OCI-M1 (cell line): Measurements from ENCODE around the gene ASTL.

Experiments
- DNase-seq: peaks from one replicate; lab custom pipeline; 2025; lab: John Stamatoyannopoulos, UW

Gene ASTL

DNA sequence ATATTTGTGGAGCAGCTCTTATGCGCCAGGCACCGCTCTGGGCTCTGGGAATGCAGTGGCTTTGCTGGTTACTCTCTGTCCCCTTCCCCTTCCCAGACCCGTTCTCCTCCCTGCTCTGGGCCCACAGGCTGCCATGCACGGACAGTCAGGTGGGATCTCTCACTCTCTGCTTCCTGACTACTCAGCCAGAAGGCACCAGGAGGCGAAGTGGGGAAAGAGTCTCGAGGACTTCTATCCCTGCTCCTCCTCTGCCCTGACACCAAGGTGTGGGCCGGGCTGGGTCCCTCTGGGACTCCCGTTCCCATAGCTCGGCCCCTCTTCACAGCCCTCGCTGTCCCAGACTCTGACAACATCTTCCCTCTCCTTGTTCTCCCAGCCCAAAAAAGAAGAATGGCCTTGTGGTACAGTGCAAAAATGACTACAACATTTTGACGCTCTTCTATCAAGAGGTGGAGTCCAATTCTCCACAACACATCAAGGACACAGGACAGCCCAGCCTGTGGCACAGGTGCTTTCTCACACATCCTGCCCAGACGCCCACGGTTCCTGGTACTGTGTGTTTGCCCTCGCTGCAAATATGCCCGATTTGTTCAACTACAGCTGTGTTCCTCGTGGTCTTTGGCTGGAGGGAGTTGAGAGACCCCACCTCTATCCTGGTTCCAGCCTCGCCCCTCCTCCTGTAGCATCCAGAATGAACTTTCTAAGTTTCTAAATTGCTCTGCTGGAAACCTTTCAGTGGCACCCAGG, 21.0 kb upstream of the ASTL start:
- DNase-seq, result no peak

DNA sequence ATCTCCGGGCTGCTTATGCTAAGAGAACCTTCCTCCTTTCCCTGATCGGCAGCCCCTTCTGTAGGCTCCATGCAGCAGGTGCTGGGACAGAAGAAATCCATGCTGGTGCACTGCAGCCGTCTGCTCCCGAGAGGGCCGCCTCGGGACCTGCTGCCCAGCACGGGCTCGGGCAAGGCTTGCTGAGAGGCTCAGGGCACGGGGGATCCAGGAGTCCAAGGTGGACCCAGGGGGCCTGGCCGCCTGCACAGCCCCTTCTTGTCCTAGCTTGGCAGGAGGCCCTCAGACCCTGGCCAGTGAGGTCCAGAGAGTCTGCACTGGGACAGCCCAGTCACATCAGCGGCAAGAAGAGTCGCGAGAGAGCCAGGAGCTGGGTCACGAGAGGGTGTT, 20.2 kb upstream of the ASTL start:
- DNase-seq, result no peak

DNA sequence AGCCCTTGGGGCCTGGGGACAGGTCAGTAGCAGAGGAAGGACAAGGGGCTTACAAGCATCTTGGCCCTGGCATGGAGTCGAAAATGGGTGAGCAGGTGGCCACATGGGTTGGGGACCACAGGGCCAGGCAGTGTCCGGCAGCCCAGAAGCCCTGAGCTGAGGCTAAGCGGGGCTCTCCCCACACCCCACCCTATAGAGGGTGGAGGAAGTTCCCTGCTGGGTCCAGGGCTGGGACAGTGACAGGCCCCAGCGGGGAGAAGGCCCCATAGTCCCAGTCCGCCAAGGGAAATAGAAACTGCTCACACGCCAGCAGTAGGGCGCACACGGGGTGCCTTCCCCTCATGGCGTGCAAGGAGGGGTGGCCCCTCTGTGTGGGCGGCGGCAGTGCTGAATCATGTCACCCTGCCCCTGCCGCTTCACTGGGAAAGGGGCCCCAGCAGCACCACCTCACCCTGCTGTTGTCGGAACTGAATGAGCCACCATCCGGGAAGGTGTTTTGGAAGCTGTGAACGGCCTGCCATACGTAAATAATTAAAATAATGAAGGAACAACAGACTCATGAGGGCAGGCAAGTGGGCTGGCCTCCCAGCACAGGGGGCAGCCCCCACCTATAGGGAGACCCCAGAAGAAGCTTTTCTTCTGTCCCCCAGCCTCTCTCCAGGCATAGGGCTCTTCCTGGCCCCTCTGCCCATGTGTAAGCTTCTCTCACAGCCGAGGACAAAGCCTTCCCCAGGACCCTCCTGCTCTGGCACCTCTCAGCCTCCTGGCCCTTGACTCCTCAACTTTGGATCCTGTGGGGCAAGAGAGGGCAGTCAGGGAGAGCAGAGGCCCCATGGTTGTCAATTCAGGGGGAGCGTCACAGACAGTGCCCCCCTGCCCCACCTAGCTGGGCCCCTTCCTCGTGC, 19.6 kb upstream of the ASTL start:
- DNase-seq, result no peak

DNA sequence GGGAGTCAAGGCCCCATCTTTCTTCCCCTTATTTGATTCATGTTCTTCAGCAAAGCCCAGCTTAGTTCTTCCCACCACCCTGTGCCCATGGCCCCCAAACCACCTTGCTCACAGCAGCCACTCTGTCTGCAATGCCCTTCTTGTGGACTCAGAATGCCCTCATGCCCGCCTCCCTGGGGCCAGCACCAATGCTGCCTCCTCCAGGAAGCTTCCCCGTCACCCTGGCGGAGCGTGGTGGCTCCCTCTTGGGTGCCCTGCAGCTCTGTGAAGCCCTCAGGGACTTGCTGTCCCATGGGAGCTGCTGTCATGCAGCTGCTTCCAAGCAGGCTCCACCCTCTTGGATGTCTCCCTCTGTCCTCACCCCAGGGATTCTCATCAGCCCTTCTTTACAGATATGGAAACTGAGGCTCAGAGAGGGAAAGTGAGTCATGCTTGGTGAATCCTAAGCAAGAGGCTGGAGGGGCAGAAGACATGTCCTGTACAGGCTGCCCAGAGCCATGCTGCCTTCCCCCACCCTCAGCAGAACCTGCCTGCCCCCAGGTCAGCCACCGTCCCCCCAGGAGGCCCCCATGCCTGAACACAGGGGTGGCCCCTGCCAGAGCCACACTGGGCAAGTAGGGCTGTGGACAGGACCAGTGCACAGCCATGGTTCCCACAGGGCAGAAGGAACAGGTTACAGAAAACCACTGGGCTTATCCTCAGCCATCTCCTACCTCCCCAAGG, 18.8 kb upstream of the ASTL start:
- no peak for DNase-seq

DNA sequence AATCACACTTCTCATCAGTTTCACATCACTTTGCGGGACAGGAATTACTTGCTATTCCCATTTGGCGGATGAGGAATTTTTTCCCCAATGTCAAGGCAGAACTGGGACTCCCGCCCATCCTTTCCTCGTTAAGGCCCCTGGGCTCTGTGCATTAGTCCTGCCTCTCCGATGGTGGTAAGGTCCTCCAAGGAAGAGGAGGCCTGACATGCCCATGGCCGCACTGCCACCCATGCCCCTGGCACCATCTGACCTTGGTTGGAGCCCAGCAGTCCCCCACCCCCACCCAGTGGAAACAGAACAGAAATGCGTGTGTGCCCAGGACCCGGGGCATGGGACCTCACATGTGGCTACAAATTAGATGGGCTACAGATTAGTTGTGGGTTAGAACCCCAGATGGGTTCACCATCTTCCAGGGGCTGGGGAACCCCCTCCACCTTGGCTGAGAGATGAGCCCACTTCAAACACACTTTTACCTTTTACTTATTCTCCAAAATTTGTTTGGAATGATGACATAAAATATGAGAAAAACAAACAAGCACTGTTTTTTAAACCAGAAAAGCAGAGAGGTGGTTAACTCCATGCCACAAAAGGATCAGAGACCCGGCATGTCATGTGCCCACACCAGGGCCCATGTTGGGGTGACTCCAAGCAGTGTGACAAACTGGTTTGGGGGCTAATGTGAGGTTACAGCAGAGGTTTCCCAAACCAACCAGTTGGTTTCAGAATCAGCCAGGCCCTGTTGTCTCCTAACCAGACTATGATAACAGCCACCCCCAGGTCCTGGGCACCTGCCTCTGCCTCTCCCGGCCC, 17.9 kb upstream of the ASTL start:
- DNase-seq, result no peak

DNA sequence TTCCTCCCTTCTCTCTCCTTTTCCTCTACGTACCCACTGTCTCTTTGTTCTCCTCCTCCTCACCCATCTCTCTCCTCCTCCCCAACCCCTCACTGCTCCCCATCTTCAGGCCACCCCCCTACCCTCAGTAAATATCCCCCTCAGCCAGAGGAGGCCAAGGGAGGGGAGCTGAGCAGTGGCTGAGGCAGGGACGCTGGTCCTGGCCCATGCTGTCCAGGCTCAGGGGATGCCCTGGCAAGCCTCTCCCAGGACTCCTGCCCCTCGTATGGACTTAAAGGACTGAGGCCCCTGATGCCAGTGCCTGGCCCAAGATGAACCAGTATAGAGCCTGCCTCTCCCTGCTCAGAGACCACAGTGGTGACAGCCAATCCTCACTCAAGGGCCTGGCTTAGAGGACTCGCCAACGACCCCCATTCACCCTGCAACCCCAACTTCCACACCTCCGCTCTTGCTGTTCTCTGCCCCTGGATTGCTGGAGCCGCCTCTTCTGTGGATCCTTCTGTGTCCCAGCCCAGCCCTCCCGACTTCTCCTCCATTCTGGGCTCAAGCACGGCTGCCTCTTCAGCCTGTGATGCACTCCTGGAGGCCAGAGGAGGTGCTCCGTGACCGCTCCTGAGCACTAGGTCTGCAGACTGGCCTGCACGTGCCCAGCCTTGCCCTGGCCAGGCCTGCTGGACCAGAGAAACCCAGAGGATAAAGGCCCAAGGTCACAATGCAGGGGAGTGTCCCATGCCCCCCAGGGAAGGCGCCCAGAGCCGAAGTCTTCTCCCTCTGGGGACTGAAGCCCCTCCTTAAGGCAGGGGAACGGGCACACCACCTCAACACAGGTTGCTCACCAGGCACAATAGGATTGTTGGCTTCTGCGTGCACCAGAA, 16.4 kb upstream of the ASTL start:
- no peak for DNase-seq

DNA sequence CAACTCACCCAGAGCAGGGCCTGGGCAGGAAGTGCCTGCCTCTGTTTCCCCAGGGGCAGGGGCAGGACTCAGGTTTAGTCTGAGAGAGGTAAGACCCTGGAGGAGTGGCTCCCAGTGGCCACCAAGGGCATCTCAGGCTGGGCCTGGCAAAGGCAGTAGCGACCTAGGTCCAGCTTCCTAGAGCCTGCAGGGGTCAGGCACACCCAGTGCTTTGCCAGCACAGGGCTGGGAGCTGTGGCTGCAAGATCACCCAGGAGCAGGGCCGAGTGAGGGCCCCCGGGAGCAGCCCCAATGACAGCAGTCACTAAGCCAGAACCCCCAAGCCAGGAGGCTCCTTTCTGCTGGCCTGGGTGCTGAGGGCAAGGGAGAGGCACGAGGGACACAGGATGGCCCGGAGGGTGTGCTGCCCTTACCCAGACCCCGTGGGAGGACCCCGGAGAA, 15.7 kb upstream of the ASTL start:
- DNase-seq, result no peak

DNA sequence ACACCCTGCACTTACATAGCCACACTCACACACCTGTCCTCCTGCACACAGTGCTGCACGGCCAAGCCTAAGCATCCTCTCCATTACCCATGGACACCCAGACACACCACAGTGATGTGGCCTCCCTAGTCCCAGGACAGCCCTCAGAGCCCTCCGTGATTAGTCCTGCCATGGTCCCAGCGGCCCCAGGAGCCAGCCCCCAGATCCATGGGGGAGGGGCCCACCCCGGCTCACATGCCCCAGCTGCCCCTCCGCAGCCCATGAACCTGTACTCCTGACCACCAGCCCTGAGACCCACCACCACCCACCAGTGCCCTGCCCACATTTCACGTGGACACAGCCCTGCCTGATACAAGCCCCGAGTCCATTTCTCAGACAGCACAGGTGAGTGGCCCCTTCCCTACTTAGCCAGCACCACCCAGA, 15.0 kb upstream of the ASTL start:
- no peak for DNase-seq

DNA sequence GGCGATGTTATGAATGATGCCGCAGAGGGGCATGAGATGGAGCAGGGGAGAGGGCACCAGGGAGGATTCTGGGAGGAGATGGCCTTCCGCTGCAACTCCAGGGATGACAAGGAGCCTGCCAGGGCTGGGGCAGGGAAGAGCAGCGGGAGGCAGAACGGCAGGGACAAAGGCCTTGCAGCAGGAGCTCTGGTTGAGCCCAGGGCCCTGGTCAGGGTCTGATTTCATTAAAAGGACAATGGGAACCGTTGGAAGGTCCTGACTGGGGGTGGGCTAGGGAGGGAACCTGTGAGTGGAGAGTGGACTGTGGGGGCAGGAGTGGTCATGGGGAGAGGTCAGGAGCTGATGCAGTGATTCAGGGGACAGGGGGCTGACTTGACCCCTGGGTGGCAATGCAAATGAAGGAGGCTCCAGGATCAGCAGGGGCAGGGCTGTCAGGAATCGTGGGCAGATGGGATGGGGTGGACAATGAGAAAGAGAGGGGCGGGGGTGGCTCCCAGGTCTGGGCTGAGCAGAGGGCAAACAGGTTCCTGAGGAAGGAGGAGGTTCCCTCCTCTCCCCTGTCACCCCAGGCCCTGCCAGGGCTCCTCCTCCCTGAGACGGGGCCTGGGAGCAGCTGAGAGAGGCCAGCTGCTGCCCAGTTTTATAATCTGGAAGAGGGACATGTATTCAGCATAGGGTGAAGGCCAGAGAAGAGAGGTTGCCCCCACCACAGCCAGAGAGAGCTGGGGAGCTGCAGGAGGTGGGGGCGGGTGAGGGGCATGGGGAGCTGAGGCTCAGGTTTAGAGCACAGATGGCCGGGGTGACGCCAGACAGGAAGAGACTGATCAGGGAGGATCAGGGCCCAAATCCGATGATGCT, 14.2 kb upstream of the ASTL start:
- DNase-seq, result no peak

DNA sequence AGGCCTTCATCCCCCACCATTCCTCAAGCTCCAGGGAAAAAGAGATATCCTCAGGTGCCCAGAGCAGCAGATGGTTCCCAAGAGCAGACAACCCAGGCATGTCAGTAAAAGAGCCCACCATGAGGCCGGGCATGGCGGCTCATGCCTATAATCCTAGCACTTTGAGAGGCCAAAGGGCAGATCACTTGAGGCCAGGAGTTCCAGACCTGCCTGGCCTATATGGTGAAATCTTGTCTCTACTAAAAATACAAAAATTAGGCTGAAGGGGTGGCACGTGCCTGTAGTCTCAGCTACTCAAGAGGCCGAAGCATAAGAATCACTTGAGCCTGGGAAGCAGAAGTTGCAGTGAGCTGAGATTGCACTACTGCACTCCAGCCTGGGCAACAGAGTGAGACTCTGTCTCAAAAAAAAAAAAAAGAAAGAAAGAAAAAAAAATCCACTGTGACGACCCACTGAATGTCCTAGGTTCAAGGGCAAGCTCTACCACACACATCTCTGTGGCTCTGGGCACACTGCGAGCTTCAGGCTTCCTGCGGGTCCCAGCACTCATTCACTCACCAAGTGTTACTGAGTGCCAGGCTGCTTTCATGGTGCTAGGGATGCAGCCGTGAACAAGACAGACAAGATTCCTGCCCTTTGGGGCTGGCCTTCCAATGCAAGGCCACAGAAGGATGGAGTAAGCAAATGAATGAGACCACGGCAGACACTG, 13.4 kb upstream of the ASTL start:
- no peak for DNase-seq

DNA sequence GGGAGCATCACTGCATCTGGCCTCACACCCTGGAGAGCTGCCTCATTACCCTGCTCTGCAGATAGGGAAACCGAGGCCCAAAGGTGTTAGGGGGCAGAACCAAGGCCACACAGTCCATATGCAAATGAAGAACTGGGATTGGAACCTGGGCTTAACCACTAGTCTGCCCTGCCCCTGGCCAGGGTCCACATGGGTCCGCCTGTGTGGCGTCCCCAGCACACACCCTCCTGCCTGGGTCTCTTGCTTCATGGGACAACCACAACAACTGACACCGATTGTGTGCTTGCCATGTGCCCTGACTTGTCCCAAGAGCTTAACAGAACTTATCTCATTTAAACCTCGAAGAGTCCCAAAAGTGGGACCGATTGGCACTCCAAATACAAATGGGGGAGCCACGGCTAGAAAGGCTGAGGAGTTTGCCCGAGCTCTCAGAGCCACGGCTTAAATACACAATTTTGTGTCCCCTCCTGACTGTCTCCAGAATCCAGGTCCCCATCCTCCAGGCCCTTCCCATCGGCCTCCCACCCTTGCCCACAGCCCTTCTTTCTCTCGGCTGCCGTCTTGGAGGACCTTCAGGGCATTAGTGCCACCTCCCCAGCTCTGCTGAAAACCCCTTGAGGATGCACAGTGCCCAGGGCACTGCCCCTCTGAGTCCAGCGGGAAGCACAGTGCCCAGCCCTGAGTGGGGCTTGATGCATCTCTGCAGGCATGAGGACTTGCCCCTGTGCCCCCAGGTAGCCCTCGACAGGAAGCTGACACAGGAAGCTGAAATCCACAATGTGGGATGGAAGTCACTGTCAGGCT, 12.7 kb upstream of the ASTL start:
- DNase-seq, result no peak

DNA sequence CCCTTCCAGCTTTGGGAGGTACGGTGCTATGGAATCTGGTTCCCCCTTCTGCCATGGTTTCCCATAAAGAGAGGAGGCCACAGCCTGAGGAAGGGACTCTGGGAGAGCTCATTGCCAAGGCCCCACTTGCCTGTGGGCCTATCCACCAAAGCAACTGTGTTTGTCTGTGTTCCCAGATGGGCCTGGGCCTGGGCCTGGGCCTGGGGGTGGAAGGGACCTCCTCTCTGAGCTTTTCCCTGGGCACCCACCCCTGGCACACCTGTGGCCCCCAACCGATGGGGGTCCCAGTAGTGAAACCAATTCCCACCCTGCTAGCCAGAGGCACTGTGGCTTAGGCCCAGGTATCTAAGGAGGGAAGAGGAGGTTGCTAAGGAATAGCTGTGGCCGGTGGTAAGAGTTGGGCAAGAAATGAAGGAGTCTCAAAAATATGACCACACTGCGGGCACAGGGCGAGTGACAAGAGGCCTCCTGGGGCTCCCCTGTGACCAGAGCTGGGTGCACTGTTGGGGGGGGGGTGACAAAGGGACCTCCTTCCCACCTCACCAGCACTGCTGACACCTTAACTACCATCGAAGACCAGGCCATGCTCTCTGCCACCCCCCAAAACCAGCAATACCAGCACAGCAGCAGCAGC, 11.8 kb upstream of the ASTL start:
- DNase-seq, result no peak

DNA sequence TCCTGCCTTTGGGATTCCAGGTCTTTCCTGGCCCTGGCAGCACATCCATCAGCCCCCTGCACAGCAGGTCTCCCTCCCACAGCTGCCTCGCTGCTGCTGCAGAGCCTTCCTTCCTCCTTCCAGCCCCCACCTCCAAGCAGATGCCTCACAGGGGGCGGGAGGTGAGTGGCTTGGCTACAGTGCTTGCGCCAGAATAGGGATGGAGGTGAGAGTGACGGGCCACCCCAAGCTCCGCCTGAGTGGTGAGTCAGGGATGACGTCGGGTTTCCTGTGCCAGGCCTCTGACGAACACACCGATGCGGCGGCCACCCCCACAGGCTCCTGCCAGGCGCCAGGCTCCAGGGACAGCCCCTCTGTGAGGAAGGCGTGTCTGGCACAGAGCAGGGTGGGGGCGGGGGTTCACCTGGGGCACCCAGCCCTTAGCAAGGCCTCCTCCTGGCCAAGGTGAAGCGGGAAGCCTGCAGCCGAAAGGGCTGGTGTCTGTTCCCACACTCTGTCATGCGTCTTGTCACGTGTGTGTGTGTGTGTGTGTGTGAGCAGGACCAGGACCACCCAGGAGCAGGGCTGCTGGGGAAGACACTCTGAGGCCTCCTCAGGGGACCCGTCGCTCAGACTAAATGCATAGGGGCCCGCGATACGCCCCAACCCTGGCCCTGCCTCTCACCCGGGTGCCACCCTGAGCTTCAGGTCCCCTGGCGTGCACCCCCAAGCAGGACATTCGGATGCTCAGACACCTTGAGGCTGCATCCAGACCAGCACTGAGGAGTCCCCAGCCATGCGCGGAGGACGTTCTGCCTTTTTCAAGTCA, 10.3 kb upstream of the ASTL start:
- peak; percentile 9 for DNase-seq

DNA sequence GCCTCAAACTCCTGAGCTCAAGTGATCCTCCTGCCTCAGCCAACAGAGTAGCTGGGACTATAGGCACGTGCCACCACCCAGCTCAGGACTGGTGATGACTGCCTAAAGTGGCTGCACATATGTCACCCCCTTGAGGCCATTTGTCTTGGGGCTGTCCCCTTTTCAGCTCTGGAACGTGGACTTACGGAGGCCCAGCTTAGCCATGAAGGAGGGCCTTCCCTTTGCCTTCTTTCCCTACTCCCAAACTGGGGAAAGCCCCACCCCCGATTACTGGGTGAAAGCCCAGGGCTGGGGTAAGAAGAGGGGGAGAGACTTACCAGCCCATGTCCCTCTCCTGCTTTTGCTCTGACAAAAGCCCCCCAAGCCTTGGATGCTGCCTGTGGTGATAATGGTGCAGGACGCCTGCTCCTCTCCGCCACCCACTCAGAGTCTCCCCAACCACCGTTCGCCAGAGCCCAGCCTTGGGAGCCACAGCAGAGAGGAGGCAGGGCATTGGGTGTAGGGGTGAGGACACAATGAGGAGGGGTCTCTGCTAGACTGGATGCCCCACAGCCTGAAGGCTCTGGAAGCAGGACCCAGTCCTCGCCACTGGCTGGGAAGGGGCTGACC, 9.4 kb upstream of the ASTL start:
- DNase-seq, result peak; percentile 17

DNA sequence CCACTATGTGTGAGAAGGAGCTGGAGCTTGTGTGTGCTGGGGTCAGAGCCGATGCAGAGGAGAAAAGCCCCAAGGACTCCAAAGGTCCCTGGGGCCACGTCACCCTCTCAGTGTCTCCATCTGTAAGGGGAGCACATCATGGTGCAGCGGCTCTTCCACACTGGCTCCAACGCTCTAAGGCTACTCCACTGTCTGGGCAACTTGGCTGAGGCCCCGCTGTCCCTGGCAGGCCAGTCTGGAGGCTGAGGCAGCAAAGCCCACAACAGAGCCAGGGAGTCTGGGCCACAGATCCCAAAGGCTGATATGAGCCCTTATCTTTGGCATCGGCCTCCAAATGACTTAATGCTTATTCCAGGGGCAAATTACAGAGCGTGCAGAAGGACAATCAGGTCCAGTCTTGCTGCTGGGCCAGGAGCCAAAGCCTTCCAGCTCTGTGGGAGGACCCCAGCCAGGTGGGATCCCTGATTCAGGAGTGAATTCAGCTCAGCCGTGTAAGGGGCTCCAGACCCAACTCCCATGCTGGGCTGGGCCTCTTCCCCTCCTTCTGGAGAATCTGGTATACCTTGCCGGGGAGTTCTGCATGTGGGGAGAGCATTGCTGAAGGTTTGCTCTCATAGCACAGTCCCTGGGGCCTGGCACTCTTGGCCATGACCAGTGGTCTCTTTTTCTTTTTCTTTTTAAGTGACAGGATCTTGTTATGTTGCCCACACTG, 8.7 kb upstream of the ASTL start:
- no peak for DNase-seq
